Naive thymus-derived CD8-positive, alpha-beta T cell (primary cell): ENCODE data around the gene NPEPL1. TPM values are rescaled to one million over a fixed set of nuclear protein-coding genes. Genes with fewer than 3 reads are reported as not detected.
"Not testable (repeated sequence)": the region's sequence is repeated elsewhere in the genome, so short reads cannot be mapped to it uniquely, and the experiment has no call there.

ENCODE experiments used
- ATAC-seq, 2 donors: fragments of 150-1000 bp; cut with Tn5 transposase in 1 of 2; sonication (Bioruptor Pico), chemical (Tn5 transposase) in 1 of 2; 1 replicate in 1 of 2; 2 replicates in 1 of 2; pipeline ENCODE4 v1.10.0; 2021; ENCODE audit warnings: mild to moderate bottlenecking in 2 of 2, moderate library complexity in 2 of 2
- POLR2A ChIA-PET: fragments of 350-600 bp; sonication (Branson Sonifier 250); formaldehyde crosslinking; loops from one replicate; lab custom pipeline; 2021; ENCODE audit warnings: antibody characterized with exemption; lab: Charles Lee
- DNase-seq, 10 donors: peaks; one replicate each; pipeline versions ENCODE4 v3.0.0 to v3.0.0-alpha.2; 2020 to 2022
- H3K27ac Mint-ChIP-seq, 10 donors: one replicate each; pipeline ENCODE4 v1.8.0; 2020 to 2022; ENCODE audit warnings: mild to moderate bottlenecking in 10 of 10, mixed read lengths in 10 of 10, moderate library complexity in 4 of 10, inconsistent platforms in 1 of 10
- H3K27me3 Mint-ChIP-seq, 5 donors: one replicate each; pipeline ENCODE4 v1.8.0; 2021 to 2022; ENCODE audit warnings: mixed read lengths in 5 of 5
- H3K36me3 Mint-ChIP-seq, 3 donors: one replicate each; pipeline ENCODE4 v1.8.0; 2020 to 2022; ENCODE audit warnings: mixed read lengths in 3 of 3, mild to moderate bottlenecking in 2 of 3, inconsistent platforms in 1 of 3
- H3K4me1 Mint-ChIP-seq, 4 donors: one replicate each; pipeline ENCODE4 v1.8.0; 2021 to 2022; ENCODE audit warnings: mixed read lengths in 4 of 4
- H3K4me3 Mint-ChIP-seq, 10 donors: one replicate each; pipeline ENCODE4 v1.8.0; 2020 to 2022; ENCODE audit warnings: mild to moderate bottlenecking in 10 of 10, mixed read lengths in 10 of 10, moderate library complexity in 6 of 10, inconsistent platforms in 1 of 10
- H3K9me3 Mint-ChIP-seq, 9 donors: one replicate each; pipeline ENCODE4 v1.8.0; 2020 to 2022; ENCODE audit warnings: mixed read lengths in 9 of 9, mild to moderate bottlenecking in 3 of 9, inconsistent platforms in 1 of 9, moderate library complexity in 1 of 9
- polyA plus RNA-seq, 3 donors: library from polyadenylated mRNA; unstranded; fragments of 300-500 nt; fragmentation: Illumina TruSeq; gene quantifications; one replicate each; pipeline ENCODE4 v1.2.3, GENCODE V29; 2021
- total RNA-seq, 8 experiments: library from RNA in 2 of 8; stranded (reverse) in 2 of 8; gene quantifications; one replicate each; pipeline ENCODE4 v1.2.3 and lab custom pipeline; 2021 to 2026

NPEPL1 gene
- total and polyA plus RNA-seq, 5 experiments from 2014 or later, result 5.3 to 44.8 (median 6.3) TPM

GRCh38 chr20:58753922-58754551 is 61.4 kb downstream of the NPEPL1 start:
- Mint-ChIP-seq H3K36me3 (no peaks in the 10 kb centered on the region), H3K4me3 (no peak overlapping the region), H3K27ac (no peak overlapping the region), H3K9me3 (no peaks in the 10 kb centered on the region), H3K27me3 (peaks cover 4 to 54% (median 18%) of the 10 kb centered on the region in 5 donors), H3K4me1 (peaks cover 0 to 2% (median 0%) of the 10 kb centered on the region in 4 donors)
- DNase-seq, result no peak
- ATAC-seq, result no peak
- POLR2A ChIA-PET, result no interaction called here

DNA sequence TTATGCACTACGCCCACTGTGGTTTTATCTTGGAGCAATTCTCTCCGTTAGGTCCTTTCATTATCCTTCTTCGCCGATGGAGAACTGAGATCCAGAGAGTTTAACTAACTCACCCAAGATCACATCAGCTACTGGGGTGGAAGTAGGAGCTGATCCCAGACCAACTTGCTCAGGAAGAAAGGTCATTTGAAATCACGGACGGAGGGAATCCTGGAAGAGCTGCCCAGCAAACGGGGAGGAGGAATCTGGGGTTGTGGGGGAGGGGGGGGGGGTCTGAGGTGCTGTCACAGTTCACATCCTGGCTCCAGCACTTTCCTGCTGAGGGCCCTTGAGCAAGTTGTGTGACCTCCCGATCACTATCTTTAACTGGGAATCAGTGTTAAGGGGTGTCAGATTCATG is 62.0 kb downstream of the NPEPL1 start:
- Mint-ChIP-seq H3K36me3 (no peaks in the 10 kb centered on the region), H3K27ac (peak overlapping the region in 1 of 10 donors; percentile 36), H3K9me3 (no peaks in the 10 kb centered on the region), H3K4me1 (peaks cover 0 to 2% (median 0%) of the 10 kb centered on the region in 4 donors), H3K27me3 (peaks cover 4 to 54% (median 18%) of the 10 kb centered on the region in 5 donors), H3K4me3 (no peak overlapping the region)
- no peak for ATAC-seq
- no peak for DNase-seq
- POLR2A ChIA-PET, result no interaction called here

- peaks cover 7 to 52% (median 18%) of the 10 kb centered on the region in 5 donors for H3K27me3 Mint-ChIP-seq
- H3K27ac Mint-ChIP-seq, result no peak overlapping the region
- DNase-seq, result no peak
- no peak for ATAC-seq
- H3K4me3 Mint-ChIP-seq, result no peak overlapping the region
- POLR2A ChIA-PET, result no interaction called here
- no peaks in the 10 kb centered on the region for H3K36me3 Mint-ChIP-seq
- no peaks in the 10 kb centered on the region for H3K9me3 Mint-ChIP-seq
- H3K4me1 Mint-ChIP-seq, result peaks cover 0 to 2% (median 0%) of the 10 kb centered on the region in 4 donors
Measured at GRCh38 chr20:58755062-58755697, 62.6 kb downstream of the NPEPL1 start.

DNA sequence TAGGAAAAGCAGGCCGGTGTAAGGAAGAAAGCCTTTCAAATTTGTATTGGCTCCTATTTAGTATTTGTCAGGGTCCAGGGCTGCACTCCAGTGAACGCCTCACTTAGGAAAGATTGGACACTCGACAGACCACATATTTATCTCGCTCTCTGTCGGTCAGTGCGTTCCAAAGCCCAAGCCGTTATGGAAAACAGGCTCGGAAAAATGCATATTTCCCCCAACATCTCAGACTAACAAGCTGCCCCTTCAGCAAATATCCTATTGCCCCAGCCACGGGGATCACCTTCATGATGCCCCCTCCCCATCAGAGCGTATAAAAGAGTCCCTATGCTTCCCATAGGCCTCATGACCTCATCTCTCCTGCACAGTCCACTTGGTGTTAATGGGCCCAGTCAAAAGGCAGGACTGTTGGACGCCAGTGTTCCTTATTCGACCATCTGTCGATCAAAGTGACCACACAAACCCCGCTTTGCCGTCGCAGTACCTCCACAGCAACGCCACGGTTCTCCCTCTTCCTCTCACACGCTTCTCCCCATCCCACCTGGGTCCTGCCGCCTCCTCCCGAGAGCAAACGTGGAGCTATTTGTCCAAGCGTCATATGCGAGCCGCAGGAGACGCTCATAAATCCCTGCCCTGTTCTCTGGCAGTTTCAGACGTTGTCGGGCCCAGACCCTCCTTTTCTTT is 63.3 kb downstream of the NPEPL1 start:
- Mint-ChIP-seq H3K36me3 (no peaks in the 10 kb centered on the region), H3K27ac (no peak overlapping the region)
- POLR2A ChIA-PET, result no interaction called here

GRCh38 chr20:58756450-58756775 is 63.8 kb downstream of the NPEPL1 start:
- H3K27ac Mint-ChIP-seq, result no peak overlapping the region
- ATAC-seq (no peak), DNase-seq (no peak)
- no peak overlapping the region for H3K4me3 Mint-ChIP-seq
- no peaks in the 10 kb centered on the region for H3K9me3 Mint-ChIP-seq
- peaks cover 0 to 2% (median 0%) of the 10 kb centered on the region in 4 donors for H3K4me1 Mint-ChIP-seq
- POLR2A ChIA-PET, result no interaction called here
- no peaks in the 10 kb centered on the region for H3K36me3 Mint-ChIP-seq
- peaks cover 8 to 44% (median 11%) of the 10 kb centered on the region in 5 donors for H3K27me3 Mint-ChIP-seq

More for the DNA sequence above, 63.3 kb downstream of the NPEPL1 start:
- no peak for ATAC-seq
- no peaks in the 10 kb centered on the region for H3K9me3 Mint-ChIP-seq
- H3K27me3 Mint-ChIP-seq, result peaks cover 7 to 45% (median 16%) of the 10 kb centered on the region in 5 donors
- H3K4me3 Mint-ChIP-seq, result no peak overlapping the region
- no peak for DNase-seq
- peaks cover 0 to 2% (median 0%) of the 10 kb centered on the region in 4 donors for H3K4me1 Mint-ChIP-seq

GRCh38 chr20:58757647-58758046 is 65.0 kb downstream of the NPEPL1 start:
- DNase-seq, H3K36me3 Mint-ChIP-seq, H3K4me3 Mint-ChIP-seq, H3K27ac Mint-ChIP-seq, H3K4me1 Mint-ChIP-seq, ATAC-seq, H3K9me3 Mint-ChIP-seq, POLR2A ChIA-PET: not testable (repeated sequence)
- peaks cover 7 to 48% (median 12%) of the 10 kb centered on the region in 5 donors for H3K27me3 Mint-ChIP-seq

- DNase-seq (no peak), ATAC-seq (no peak)
- no peak overlapping the region for H3K27ac Mint-ChIP-seq
- peaks cover 7 to 53% (median 22%) of the 10 kb centered on the region in 5 donors for H3K27me3 Mint-ChIP-seq
- no peaks in the 10 kb centered on the region for H3K36me3 Mint-ChIP-seq
- no peaks in the 10 kb centered on the region for H3K9me3 Mint-ChIP-seq
- no peak overlapping the region for H3K4me3 Mint-ChIP-seq
- POLR2A ChIA-PET, result no interaction called here
- H3K4me1 Mint-ChIP-seq, result no peaks in the 10 kb centered on the region
Measured at GRCh38 chr20:58759947-58760346, 67.3 kb downstream of the NPEPL1 start.

DNA sequence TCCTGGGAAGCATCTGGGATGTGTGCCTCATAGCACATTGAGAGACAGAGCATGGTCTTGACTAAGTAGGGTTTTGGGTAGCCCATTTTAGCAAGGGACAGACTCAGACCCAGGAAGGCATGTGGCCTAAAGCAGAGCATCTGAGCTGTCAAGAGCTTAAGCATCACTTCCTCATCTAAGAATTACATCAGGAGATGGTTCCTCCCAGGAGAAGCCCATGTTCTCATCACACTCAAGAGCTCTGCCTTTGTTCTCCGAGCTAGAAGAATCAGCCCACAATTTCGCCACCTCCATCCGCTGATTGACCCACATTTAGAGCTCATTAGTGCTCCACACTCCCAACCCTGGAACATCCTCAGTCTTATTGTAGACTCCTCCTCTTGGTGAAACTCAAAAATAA is 68.3 kb downstream of the NPEPL1 start:
- DNase-seq (no peak), ATAC-seq (no peak)
- H3K36me3 Mint-ChIP-seq, result no peaks in the 10 kb centered on the region
- H3K27ac Mint-ChIP-seq, result no peak overlapping the region
- no peaks in the 10 kb centered on the region for H3K9me3 Mint-ChIP-seq
- POLR2A ChIA-PET, result no interaction called here
- no peak overlapping the region for H3K4me3 Mint-ChIP-seq
- no peaks in the 10 kb centered on the region for H3K4me1 Mint-ChIP-seq
- peaks cover 6 to 54% (median 28%) of the 10 kb centered on the region in 5 donors for H3K27me3 Mint-ChIP-seq

DNA sequence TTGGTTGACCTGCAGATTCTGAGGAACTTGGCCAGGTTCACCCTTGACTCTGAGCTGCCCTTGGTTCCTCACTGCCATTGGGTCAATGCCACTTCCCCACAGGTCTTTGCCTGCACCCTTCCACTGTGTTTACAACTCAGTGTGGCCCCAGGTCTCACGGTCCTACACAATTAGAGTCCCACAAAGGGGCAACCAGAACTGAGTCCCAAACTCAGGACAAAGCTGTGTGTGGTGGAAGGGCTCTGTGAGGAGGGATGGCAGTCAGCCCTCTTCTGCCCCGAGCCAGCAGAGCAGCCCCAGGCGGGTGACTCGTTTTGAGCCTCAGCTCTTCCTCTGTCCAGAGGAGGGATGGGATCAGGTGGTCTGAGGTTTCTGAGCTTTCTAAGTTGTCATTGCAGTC is 69.5 kb downstream of the NPEPL1 start:
- Mint-ChIP-seq H3K36me3 (no peaks in the 10 kb centered on the region), H3K9me3 (no peaks in the 10 kb centered on the region), H3K27ac (no peak overlapping the region), H3K4me3 (no peak overlapping the region), H3K4me1 (no peaks in the 10 kb centered on the region), H3K27me3 (peaks cover 5 to 55% (median 29%) of the 10 kb centered on the region in 5 donors)
- no peak for ATAC-seq
- no peak for DNase-seq
- POLR2A ChIA-PET, result no interaction called here

DNA sequence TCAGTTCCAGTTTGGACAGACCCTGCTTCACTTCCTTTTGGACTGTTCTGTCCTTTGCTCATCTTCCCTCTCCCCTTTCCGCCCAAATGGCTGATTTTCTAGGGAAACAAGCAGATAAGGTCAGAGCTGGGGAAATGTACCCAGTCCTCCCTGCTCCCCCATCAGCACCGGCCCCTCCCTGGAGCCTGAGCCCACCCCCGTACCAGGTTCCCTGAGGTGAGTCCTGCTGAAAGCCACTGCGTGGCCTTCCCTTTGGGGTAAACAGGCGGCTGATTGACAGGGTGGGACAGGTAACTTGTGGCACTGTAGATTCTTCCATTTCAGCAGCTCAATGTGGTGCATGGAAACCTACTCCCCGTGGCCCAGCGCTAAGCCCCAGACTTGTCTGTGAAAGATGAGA is 70.5 kb downstream of the NPEPL1 start:
- no peaks in the 10 kb centered on the region for H3K9me3 Mint-ChIP-seq
- H3K36me3 Mint-ChIP-seq, result no peaks in the 10 kb centered on the region
- peaks cover 7 to 55% (median 31%) of the 10 kb centered on the region in 5 donors for H3K27me3 Mint-ChIP-seq
- H3K27ac Mint-ChIP-seq, result no peak overlapping the region
- H3K4me3 Mint-ChIP-seq, result no peak overlapping the region
- DNase-seq, result no peak
- H3K4me1 Mint-ChIP-seq, result no peaks in the 10 kb centered on the region
- ATAC-seq, result no peak
- POLR2A ChIA-PET, result no interaction called here

Other genes starting within 250 kb of the NPEPL1 start
- not detected for gene APCDD1L, start 177.4 kb upstream of the NPEPL1 start, total RNA-seq
- under 1 TPM in 1 of 3 donors, not detected in 2; 0.48 TPM for gene APCDD1L, start 177.4 kb upstream of the NPEPL1 start, polyA plus RNA-seq
- gene STX16, start 41.5 kb upstream of the NPEPL1 start, total RNA-seq, result 100 to 1,000 TPM; 183 to 205 TPM
- gene STX16, start 41.5 kb upstream of the NPEPL1 start, polyA plus RNA-seq, result 10 to 100 TPM; 23.2 to 35.9 (median 30.4) TPM
- 1 to 10 TPM; 1.3 TPM for gene GNAS-AS1, start 158.1 kb downstream of the NPEPL1 start, total RNA-seq
- gene GNAS-AS1, start 158.1 kb downstream of the NPEPL1 start, polyA plus RNA-seq, result under 1 TPM in 1 of 3 donors, not detected in 2; 0.14 TPM
- gene GNAS, start 159.9 kb downstream of the NPEPL1 start, total RNA-seq, result 100 to 1,000 TPM; 695 to 756 TPM
- 100 to 1,000 TPM; 155 to 247 (median 169) TPM for gene GNAS, start 159.9 kb downstream of the NPEPL1 start, polyA plus RNA-seq